ENCODE data around the gene DOCK9. TPM values are rescaled to one million over a fixed set of nuclear protein-coding genes. Genes with fewer than 3 reads are reported as not detected.

Gene DOCK9
- total and polyA plus RNA-seq, 2 experiments from 2014 or later = 16.4 to 38.9 TPM

DNA sequence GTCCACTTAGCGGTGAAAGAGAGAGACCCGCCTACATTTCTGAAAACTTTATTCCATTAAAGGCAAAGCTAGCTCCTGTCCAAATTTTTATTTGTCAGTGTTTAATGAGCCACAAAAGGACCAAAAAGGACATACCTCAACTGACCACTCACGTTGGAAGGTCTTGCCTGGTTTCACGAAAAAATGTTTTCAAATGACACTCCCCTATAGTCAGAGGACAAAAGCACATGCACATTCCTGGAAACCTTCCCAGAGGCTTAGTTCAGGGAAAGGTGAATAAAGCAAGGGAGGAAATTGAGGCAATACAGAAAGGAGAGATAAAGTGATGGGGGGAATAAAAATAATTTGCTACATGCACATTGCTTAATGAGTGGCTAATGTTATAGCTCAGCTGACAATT is 55.6 kb downstream of the DOCK9 start:
- H3K4me2 ChIP-seq = no peak overlapping the region
- H3K27ac ChIP-seq = no peak overlapping the region
- WGBS (ENCODE audit: low lambda C conversion rate, missing lambda C conversion rate) = 88% methylated on average over 4 of the region's 4 CpGs
- H3K79me2 ChIP-seq = no peaks in the 10 kb centered on the region
- H4K20me1 ChIP-seq (ENCODE audit: insufficient read depth, poor library complexity, severe bottlenecking) = no peaks in the 10 kb centered on the region
- TF ChIP-seq EZH2 (IDR thresholded peaks at IDR 0.05; ENCODE audit: borderline replicate concordance) (no peak), EZH2phosphoT487 (IDR thresholded peaks at IDR 0.05; ENCODE audit: low read depth, severe bottlenecking, unreplicated experiment) (no peak)
- TF ChIP-seq, protein P1, sequence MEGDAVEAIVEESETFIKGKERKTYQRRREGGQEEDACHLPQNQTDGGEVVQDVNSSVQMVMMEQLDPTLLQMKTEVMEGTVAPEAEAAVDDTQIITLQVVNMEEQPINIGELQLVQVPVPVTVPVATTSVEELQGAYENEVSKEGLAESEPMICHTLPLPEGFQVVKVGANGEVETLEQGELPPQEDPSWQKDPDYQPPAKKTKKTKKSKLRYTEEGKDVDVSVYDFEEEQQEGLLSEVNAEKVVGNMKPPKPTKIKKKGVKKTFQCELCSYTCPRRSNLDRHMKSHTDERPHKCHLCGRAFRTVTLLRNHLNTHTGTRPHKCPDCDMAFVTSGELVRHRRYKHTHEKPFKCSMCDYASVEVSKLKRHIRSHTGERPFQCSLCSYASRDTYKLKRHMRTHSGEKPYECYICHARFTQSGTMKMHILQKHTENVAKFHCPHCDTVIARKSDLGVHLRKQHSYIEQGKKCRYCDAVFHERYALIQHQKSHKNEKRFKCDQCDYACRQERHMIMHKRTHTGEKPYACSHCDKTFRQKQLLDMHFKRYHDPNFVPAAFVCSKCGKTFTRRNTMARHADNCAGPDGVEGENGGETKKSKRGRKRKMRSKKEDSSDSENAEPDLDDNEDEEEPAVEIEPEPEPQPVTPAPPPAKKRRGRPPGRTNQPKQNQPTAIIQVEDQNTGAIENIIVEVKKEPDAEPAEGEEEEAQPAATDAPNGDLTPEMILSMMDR (IDR thresholded peaks at IDR 0.05; ENCODE audit: poor library complexity) = no peak
- H3K9me2 ChIP-seq (replicated peaks; ENCODE audit: insufficient read depth) = no peaks in the 10 kb centered on the region
- no peaks in the 10 kb centered on the region for H3K36me3 ChIP-seq (replicated peaks; ENCODE audit: insufficient read depth, low read depth)
- no peaks in the 10 kb centered on the region for H3K27me3 ChIP-seq
- no peak overlapping the region for H3K4me3 ChIP-seq
- peaks cover under 1% of the 10 kb centered on the region for H3K4me1 ChIP-seq (ENCODE audit: insufficient read depth)
- no peaks in the 10 kb centered on the region for H3K9me3 ChIP-seq (ENCODE audit: low read depth)
- no peak overlapping the region for H2AFZ ChIP-seq
- DNase-seq (ENCODE audit: low spot score) = no peak

- Histone ChIP-seq H3K9me3 (ENCODE audit: low read depth) (no peaks in the 10 kb centered on the region), H3K4me1 (ENCODE audit: insufficient read depth) (peaks cover 6% of the 10 kb centered on the region), H3K4me3 (no peak overlapping the region), H3K9me2 (replicated peaks; ENCODE audit: insufficient read depth) (no peaks in the 10 kb centered on the region), H4K20me1 (ENCODE audit: insufficient read depth, poor library complexity, severe bottlenecking) (no peaks in the 10 kb centered on the region), H3K27ac (no peak overlapping the region), H3K36me3 (replicated peaks; ENCODE audit: insufficient read depth, low read depth) (no peaks in the 10 kb centered on the region), H3K79me2 (no peaks in the 10 kb centered on the region), H2AFZ (no peak overlapping the region), H3K4me2 (no peak overlapping the region), H3K27me3 (no peaks in the 10 kb centered on the region)
- TF ChIP-seq EZH2phosphoT487 (IDR thresholded peaks at IDR 0.05; ENCODE audit: low read depth, severe bottlenecking, unreplicated experiment) (no peak), EZH2 (IDR thresholded peaks at IDR 0.05; ENCODE audit: borderline replicate concordance) (no peak)
- TF ChIP-seq, protein P1 (IDR thresholded peaks at IDR 0.05; ENCODE audit: poor library complexity) = no peak
- WGBS (ENCODE audit: low lambda C conversion rate, missing lambda C conversion rate) = 99% methylated on average over 5 of the region's 5 CpGs
- no peak for DNase-seq (ENCODE audit: low spot score)
Observed at GRCh38 chr13:98921786-98922185, 56.1 kb downstream of the DOCK9 start.

DNA sequence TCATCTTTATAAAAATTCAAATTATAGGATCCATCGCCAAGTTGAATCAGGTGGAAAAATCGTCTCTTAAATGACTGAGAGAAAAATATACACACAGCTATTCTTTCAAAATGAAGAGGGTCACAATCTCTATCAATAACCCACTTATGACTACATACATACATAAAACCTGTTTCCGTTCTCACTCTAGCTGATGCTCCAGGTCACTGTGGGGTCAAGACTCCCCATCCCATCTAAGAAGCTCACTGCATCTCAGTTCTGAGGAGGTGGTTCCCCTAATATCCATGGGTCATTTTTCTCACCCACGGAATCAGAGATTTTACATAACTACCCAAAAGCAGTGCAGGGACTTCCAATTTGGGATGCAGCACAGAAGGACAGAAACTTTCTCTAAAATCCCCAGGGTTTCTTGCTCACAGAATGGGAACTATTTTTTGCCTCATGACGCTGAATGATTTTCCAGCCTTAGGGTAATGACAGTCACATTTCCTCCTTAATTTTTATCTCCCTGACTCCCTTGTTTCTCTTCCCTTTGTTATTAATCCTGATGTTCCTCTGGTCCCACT is 56.8 kb downstream of the DOCK9 start:
- WGBS (ENCODE audit: low lambda C conversion rate, missing lambda C conversion rate) = 96% methylated on average over 5 of the region's 5 CpGs
- no peak for DNase-seq (ENCODE audit: low spot score)
- H4K20me1 ChIP-seq (ENCODE audit: insufficient read depth, poor library complexity, severe bottlenecking) = no peaks in the 10 kb centered on the region
- H3K4me1 ChIP-seq (ENCODE audit: insufficient read depth) = peaks cover 6% of the 10 kb centered on the region
- no peaks in the 10 kb centered on the region for H3K9me3 ChIP-seq (ENCODE audit: low read depth)
- no peaks in the 10 kb centered on the region for H3K27me3 ChIP-seq
- H3K27ac ChIP-seq = no peak overlapping the region
- no peak for TF ChIP-seq EZH2phosphoT487 (IDR thresholded peaks at IDR 0.05; ENCODE audit: low read depth, severe bottlenecking, unreplicated experiment)
- TF ChIP-seq EZH2 (IDR thresholded peaks at IDR 0.05; ENCODE audit: borderline replicate concordance) = no peak
- TF ChIP-seq, protein P1 (IDR thresholded peaks at IDR 0.05; ENCODE audit: poor library complexity) = no peak
- H3K36me3 ChIP-seq (replicated peaks; ENCODE audit: insufficient read depth, low read depth) = no peaks in the 10 kb centered on the region
- no peaks in the 10 kb centered on the region for H3K79me2 ChIP-seq
- H3K4me3 ChIP-seq = no peak overlapping the region
- no peaks in the 10 kb centered on the region for H3K9me2 ChIP-seq (replicated peaks; ENCODE audit: insufficient read depth)
- no peak overlapping the region for H3K4me2 ChIP-seq
- no peak overlapping the region for H2AFZ ChIP-seq

All from hepatocyte (in vitro differentiated cells).